ENCODE measurements around the gene CCDC174. TPM values are rescaled to one million over a fixed set of nuclear protein-coding genes. Genes with fewer than 3 reads are reported as not detected.

The CCDC174 gene
- total RNA-seq, 1 experiment from 2014 or later: 16.0 TPM

DNA sequence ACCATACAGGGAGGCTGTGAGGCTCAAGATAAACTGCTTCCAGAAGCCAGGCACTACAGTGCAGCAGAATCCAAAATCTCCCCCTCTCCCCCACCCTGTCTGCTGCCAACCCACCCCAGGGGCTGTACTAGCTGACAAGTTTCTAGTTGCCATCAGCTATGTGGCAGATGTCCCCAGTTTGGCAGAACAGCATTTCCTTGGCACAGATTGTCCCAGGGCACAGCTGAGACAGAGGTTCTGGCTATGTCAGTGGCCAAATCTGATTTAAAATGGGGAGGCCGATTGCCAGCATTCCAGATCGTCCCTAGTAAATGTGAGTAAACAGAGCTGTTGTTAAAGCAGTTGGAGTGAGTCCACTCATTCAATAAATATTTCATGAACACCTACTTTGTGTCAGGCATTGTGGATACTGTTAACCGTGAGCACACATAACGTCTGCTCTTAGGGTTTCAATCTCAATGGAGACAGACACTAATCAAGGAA, 28.0 kb upstream of the CCDC174 start:
- ChIA-PET POLR2A (no interaction called here), CTCF (interaction anchor here (0.9 to 1.9 kb wide), 8 partner anchors 9 to 421 kb away, joined by 3 to 6 read pairs (median 3); no protein-coding TSS in a partner anchor)
- peaks cover 26% of the 10 kb centered on the region for H3K4me1 Mint-ChIP-seq
- no peak for TF ChIP-seq ERG (CRISPR knock-in tag; IDR thresholded peaks at IDR 0.05)
- TF ChIP-seq, protein P1, sequence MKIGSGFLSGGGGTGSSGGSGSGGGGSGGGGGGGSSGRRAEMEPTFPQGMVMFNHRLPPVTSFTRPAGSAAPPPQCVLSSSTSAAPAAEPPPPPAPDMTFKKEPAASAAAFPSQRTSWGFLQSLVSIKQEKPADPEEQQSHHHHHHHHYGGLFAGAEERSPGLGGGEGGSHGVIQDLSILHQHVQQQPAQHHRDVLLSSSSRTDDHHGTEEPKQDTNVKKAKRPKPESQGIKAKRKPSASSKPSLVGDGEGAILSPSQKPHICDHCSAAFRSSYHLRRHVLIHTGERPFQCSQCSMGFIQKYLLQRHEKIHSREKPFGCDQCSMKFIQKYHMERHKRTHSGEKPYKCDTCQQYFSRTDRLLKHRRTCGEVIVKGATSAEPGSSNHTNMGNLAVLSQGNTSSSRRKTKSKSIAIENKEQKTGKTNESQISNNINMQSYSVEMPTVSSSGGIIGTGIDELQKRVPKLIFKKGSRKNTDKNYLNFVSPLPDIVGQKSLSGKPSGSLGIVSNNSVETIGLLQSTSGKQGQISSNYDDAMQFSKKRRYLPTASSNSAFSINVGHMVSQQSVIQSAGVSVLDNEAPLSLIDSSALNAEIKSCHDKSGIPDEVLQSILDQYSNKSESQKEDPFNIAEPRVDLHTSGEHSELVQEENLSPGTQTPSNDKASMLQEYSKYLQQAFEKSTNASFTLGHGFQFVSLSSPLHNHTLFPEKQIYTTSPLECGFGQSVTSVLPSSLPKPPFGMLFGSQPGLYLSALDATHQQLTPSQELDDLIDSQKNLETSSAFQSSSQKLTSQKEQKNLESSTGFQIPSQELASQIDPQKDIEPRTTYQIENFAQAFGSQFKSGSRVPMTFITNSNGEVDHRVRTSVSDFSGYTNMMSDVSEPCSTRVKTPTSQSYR (CRISPR knock-in tag; IDR thresholded peaks at IDR 0.05): no peak
- no peak for TF ChIP-seq MXD4 (CRISPR knock-in tag; IDR thresholded peaks at IDR 0.05; ENCODE audit: borderline replicate concordance)
- TF ChIP-seq RELA (CRISPR knock-in tag; IDR thresholded peaks at IDR 0.05; ENCODE audit: borderline replicate concordance): no peak
- TF ChIP-seq ZNF317 (CRISPR knock-in tag; IDR thresholded peaks at IDR 0.05; ENCODE audit: borderline replicate concordance, low read depth): no peak
- no peak for TF ChIP-seq AFF4 (CRISPR knock-in tag; IDR thresholded peaks at IDR 0.05; ENCODE audit: borderline replicate concordance)
- TF ChIP-seq IRF1 (CRISPR knock-in tag; IDR thresholded peaks at IDR 0.05): no peak
- TF ChIP-seq FOXJ3 (CRISPR knock-in tag; IDR thresholded peaks at IDR 0.05; ENCODE audit: borderline replicate concordance): no peak
- TF ChIP-seq ESRRA (CRISPR knock-in tag; IDR thresholded peaks at IDR 0.05; ENCODE audit: borderline replicate concordance): no peak
- TF ChIP-seq, protein P2, sequence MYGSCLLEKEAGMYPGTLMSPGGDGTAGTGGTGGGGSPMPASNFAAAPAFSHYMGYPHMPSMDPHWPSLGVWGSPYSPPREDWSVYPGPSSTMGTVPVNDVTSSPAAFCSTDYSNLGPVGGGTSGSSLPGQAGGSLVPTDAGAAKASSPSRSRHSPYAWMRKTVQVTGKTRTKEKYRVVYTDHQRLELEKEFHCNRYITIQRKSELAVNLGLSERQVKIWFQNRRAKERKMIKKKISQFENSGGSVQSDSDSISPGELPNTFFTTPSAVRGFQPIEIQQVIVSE (CRISPR knock-in tag; IDR thresholded peaks at IDR 0.05; ENCODE audit: borderline replicate concordance): no peak
- no peak for TF ChIP-seq NFATC4 (CRISPR knock-in tag; IDR thresholded peaks at IDR 0.05)
- TF ChIP-seq SMAD3 (CRISPR knock-in tag; IDR thresholded peaks at IDR 0.05; ENCODE audit: borderline replicate concordance): no peak
- TF ChIP-seq CBFB (CRISPR knock-in tag; IDR thresholded peaks at IDR 0.05; ENCODE audit: low read depth): no peak
- TF ChIP-seq, protein P3, sequence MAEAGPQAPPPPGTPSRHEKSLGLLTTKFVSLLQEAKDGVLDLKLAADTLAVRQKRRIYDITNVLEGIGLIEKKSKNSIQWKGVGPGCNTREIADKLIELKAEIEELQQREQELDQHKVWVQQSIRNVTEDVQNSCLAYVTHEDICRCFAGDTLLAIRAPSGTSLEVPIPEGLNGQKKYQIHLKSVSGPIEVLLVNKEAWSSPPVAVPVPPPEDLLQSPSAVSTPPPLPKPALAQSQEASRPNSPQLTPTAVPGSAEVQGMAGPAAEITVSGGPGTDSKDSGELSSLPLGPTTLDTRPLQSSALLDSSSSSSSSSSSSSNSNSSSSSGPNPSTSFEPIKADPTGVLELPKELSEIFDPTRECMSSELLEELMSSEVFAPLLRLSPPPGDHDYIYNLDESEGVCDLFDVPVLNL (CRISPR knock-in tag; IDR thresholded peaks at IDR 0.05; ENCODE audit: borderline replicate concordance, low read depth): no peak
- TF ChIP-seq NFE2L1 (CRISPR knock-in tag; IDR thresholded peaks at IDR 0.05): no peak
- no peak overlapping the region for H3K4me3 Mint-ChIP-seq
- ATAC-seq (no peak), DNase-seq (ENCODE audit: low spot score) (no peak)
- peaks cover 9% of the 10 kb centered on the region for H3K9me3 Mint-ChIP-seq
- no peaks in the 10 kb centered on the region for H3K36me3 Mint-ChIP-seq
- H3K27ac Mint-ChIP-seq: no peak overlapping the region
- H3K27me3 Mint-ChIP-seq (ENCODE audit: low read depth): peaks cover 3% of the 10 kb centered on the region; the same call in 1 of the 2 replicates
